Hepatocyte (in vitro differentiated cells): ENCODE results near the gene ACTC1. TPM values are rescaled to one million over a fixed set of nuclear protein-coding genes. Genes with fewer than 3 reads are reported as not detected.

Experiments used
- DNase-seq: peaks from one replicate; pipeline ENCODE4 v3.0.0-alpha.2; 2016; ENCODE audit warnings: low spot score
- H2AFZ ChIP-seq: fragments of 200-600 bp; sonication (generic); 2 replicates; pipeline ENCODE4 v1.6.0; 2016; ENCODE audit warnings: antibody characterized with exemption, mild to moderate bottlenecking
- H3K27ac ChIP-seq: fragments of 200-600 bp; sonication (generic); 2 replicates; pipeline ENCODE4 v1.5.1; 2016; ENCODE audit warnings: mild to moderate bottlenecking
- H3K27me3 ChIP-seq: fragments of 200-600 bp; sonication (generic); 2 replicates; pipeline ENCODE4 v1.6.1; 2016
- H3K36me3 ChIP-seq: fragments of 200-600 bp; sonication (generic); replicated peaks from 2 replicates; pipeline ENCODE4 v1.5.1; 2016; ENCODE audit warnings: low read depth; ENCODE audit not compliant: insufficient read depth
- H3K4me1 ChIP-seq: fragments of 200-600 bp; sonication (generic); 2 replicates; pipeline ENCODE4 v1.5.1; 2016; ENCODE audit warnings: mild to moderate bottlenecking, moderate library complexity; ENCODE audit not compliant: insufficient read depth
- H3K4me2 ChIP-seq: fragments of 200-600 bp; sonication (generic); 2 replicates; pipeline ENCODE4 v1.6.0; 2016
- H3K4me3 ChIP-seq: fragments of 200-600 bp; sonication (generic); 2 replicates; pipeline ENCODE4 v1.5.1; 2016; ENCODE audit warnings: mild to moderate bottlenecking
- H3K79me2 ChIP-seq: fragments of 200-600 bp; sonication (generic); 2 replicates; pipeline ENCODE4 v1.6.0; 2017; ENCODE audit warnings: mild to moderate bottlenecking
- H3K9me2 ChIP-seq: fragments of 200-600 bp; sonication (generic); replicated peaks from 2 replicates; pipeline ENCODE4 v1.6.0; 2017; ENCODE audit warnings: mild to moderate bottlenecking; ENCODE audit not compliant: insufficient read depth
- H3K9me3 ChIP-seq: fragments of 200-600 bp; sonication (generic); 2 replicates; pipeline ENCODE4 v1.5.1; 2016; ENCODE audit warnings: low read depth, mild to moderate bottlenecking
- H4K20me1 ChIP-seq: fragments of 200-600 bp; sonication (generic); 2 replicates; pipeline ENCODE4 v1.6.0; 2016; ENCODE audit warnings: mild to moderate bottlenecking; ENCODE audit not compliant: insufficient read depth, poor library complexity, severe bottlenecking
- EZH2 ChIP-seq: fragments of 200-600 bp; sonication (generic); IDR thresholded peaks from 2 replicates; pipeline ENCODE4 v1.6.1; 2016; ENCODE audit warnings: antibody characterized with exemption, mild to moderate bottlenecking, borderline replicate concordance
- EZH2phosphoT487 ChIP-seq: fragments of 200-600 bp; sonication (generic); IDR thresholded peaks from one replicate; pipeline ENCODE4 v1.6.1; 2018; ENCODE audit warnings: antibody characterized with exemption, mild to moderate bottlenecking, low read depth, moderate library complexity; ENCODE audit not compliant: unreplicated experiment, severe bottlenecking
- WGBS: methylation state at CpG from one replicate; pipeline ENCODE4 v1.1.6; 2016; ENCODE audit warnings: low lambda C conversion rate; ENCODE audit errors: missing lambda C conversion rate; 5-methylcytosine and 5-hydroxymethylcytosine counted together
- polyA plus RNA-seq: library from polyadenylated mRNA; unstranded; fragments of >200 nt; fragmentation: Nextera tagmentation; extraction: Ambion mirVana; gene quantifications from 2 replicates; pipeline ENCODE4 v1.2.1, GENCODE V29; 2016
- total RNA-seq: library from RNA; depleted of rRNA; stranded (reverse); fragments of >200 nt; gene quantifications from 2 replicates; pipeline ENCODE4 v1.2.3, GENCODE V29; 2014
- TF ChIP-seq, protein P1 (sequence below): fragments of 200-600 bp; sonication (generic); IDR thresholded peaks from 2 replicates; pipeline ENCODE4 v1.5.1; 2016; ENCODE audit warnings: antibody characterized with exemption, mild to moderate bottlenecking; ENCODE audit not compliant: poor library complexity

Gene ACTC1
- total and polyA plus RNA-seq, 2 experiments from 2014 or later = 1.7 to 4.7 TPM

GRCh38 chr15:34755419-34755773 is 40.0 kb downstream of the ACTC1 start:
- Histone ChIP-seq H3K4me3 (no peak overlapping the region), H3K27me3 (peaks cover 66% of the 10 kb centered on the region), H3K9me3 (no peaks in the 10 kb centered on the region), H3K79me2 (no peaks in the 10 kb centered on the region), H3K27ac (no peak overlapping the region), H3K4me1 (peaks cover 5% of the 10 kb centered on the region), H4K20me1 (no peaks in the 10 kb centered on the region), H3K36me3 (no peaks in the 10 kb centered on the region), H3K4me2 (peak overlapping the region; percentile 95), H2AFZ (no peak overlapping the region), H3K9me2 (no peaks in the 10 kb centered on the region)
- TF ChIP-seq EZH2phosphoT487 = no peak
- TF ChIP-seq EZH2 = no peak
- TF ChIP-seq, protein P1, sequence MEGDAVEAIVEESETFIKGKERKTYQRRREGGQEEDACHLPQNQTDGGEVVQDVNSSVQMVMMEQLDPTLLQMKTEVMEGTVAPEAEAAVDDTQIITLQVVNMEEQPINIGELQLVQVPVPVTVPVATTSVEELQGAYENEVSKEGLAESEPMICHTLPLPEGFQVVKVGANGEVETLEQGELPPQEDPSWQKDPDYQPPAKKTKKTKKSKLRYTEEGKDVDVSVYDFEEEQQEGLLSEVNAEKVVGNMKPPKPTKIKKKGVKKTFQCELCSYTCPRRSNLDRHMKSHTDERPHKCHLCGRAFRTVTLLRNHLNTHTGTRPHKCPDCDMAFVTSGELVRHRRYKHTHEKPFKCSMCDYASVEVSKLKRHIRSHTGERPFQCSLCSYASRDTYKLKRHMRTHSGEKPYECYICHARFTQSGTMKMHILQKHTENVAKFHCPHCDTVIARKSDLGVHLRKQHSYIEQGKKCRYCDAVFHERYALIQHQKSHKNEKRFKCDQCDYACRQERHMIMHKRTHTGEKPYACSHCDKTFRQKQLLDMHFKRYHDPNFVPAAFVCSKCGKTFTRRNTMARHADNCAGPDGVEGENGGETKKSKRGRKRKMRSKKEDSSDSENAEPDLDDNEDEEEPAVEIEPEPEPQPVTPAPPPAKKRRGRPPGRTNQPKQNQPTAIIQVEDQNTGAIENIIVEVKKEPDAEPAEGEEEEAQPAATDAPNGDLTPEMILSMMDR = no peak
- 5% methylated on average over 11 of the region's 11 CpGs for WGBS
- DNase-seq = no peak

DNA sequence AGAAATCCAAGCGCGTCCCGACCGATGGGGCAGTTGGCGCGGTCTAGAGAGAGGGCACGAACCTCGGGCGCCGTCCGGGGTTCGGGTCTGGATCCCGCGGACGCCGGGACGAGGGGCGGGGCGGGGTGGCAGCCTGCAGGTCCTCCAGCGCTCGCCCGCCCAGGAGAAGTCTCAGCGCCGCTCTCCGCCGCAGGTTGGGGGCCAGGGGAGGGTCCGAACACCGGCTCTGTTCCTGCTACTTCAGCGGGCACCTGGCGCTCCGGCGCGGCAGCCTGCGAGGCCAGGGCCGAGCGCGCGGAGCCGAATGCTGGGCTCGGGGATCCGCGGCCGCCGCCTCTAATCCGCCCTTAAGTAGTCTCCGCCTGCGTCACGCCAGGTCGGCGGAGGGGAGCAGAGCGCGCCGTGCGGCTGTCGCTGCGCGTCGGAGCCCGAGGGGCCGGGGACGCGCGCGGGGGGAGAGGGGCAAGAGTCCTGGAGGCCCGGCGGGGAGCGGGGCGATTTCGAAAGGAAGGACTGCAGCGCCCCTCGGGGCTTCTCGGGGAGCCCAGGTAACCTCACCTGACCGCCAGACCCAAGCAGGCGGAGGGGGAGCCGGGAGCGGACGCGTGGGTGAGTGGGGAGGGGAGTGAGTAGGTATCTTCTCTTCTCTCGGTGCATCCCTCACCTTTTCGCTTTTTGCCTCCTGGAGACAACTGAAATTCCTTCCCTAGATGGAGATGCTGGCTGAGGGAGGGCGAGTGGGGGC is 40.5 kb downstream of the ACTC1 start, which contains the start of gene GJD2:
Gene GJD2, minus strand, starts transcription at position 325 of the 745 bp plus-strand sequence. CDS start 510 bp downstream, outside the sequence.
- Histone ChIP-seq H3K27ac (no peak within 1 kb of the TSS), H3K9me2 (no peaks in the 10 kb centered on the region), H2AFZ (no peak within 1 kb of the TSS), H3K79me2 (no peaks in the 10 kb centered on the region), H4K20me1 (no peaks in the 10 kb centered on the region), H3K36me3 (no peaks in the 10 kb centered on the region), H3K4me2 (peak within 1 kb of the TSS; percentile 95), H3K9me3 (no peaks in the 10 kb centered on the region), H3K4me1 (peaks cover 5% of the 10 kb centered on the region), H3K27me3 (peaks cover 66% of the 10 kb centered on the region), H3K4me3 (peak within 1 kb of the TSS; percentile 23)
- 2% methylated on average over 56 of the region's 81 CpGs for WGBS
- DNase-seq = peak; percentile 41
- TF ChIP-seq, protein P1 = no peak
- peak; percentile 17 for TF ChIP-seq EZH2phosphoT487
- peak; percentile 73 for TF ChIP-seq EZH2

GRCh38 chr15:34754171-34754601 is 41.2 kb downstream of the ACTC1 start:
- no peak overlapping the region for H2AFZ ChIP-seq
- TF ChIP-seq EZH2phosphoT487 (no peak), EZH2 (no peak)
- TF ChIP-seq, protein P1 = no peak
- H3K9me2 ChIP-seq = no peaks in the 10 kb centered on the region
- H4K20me1 ChIP-seq = no peaks in the 10 kb centered on the region
- no peak overlapping the region for H3K27ac ChIP-seq
- no peaks in the 10 kb centered on the region for H3K9me3 ChIP-seq
- peak overlapping the region; percentile 23 for H3K4me3 ChIP-seq
- DNase-seq = no peak
- peaks cover 5% of the 10 kb centered on the region for H3K4me1 ChIP-seq
- H3K27me3 ChIP-seq = peaks cover 59% of the 10 kb centered on the region
- H3K4me2 ChIP-seq = peak overlapping the region; percentile 95
- no peaks in the 10 kb centered on the region for H3K79me2 ChIP-seq
- WGBS = 8% methylated on average over 16 of the region's 27 CpGs
- no peaks in the 10 kb centered on the region for H3K36me3 ChIP-seq
